A172 (cell line): ENCODE data around the gene MMP28. TPM values are rescaled to one million over a fixed set of nuclear protein-coding genes. Genes with fewer than 3 reads are reported as not detected.
A peak's percentile ranks its signal among the peaks of the same experiment; 100 is the strongest.
"Not testable (repeated sequence)": the region's sequence is repeated elsewhere in the genome, so short reads cannot be mapped to it uniquely, and the experiment has no call there.

Source experiments
- DNase-seq: peaks from one replicate; pipeline ENCODE4 v3.0.0-alpha.2; 2015; ENCODE audit warnings: low spot score
- total RNA-seq: library from RNA; depleted of rRNA; stranded (reverse); fragments of >200 nt; shearing (Covaris generic); gene quantifications from 2 replicates; pipeline ENCODE4 v1.2.3, GENCODE V29; 2014

The MMP28 gene
- total RNA-seq, 1 experiment from 2014 or later, result 0.57 TPM

DNA sequence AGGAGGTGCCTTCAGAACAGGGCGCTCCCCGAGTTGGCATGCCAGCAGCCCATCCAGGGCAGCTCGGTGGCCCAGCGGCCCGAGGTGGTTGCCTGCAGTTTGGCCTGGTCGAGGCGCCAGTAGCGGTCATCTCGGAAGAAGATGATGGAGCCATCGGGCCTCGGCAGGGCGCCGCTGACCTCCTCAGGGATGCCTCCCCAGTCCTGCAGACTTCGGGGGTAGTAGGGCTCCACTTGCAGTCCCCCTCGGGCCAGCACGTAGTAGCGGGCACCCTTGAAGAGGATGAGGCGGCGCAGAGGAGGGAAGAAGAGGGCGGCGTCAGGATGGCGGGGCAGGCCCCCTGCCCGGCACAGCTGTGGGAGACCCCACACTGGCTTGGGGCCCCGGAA, 29.0 kb downstream of the MMP28 start:
- no peak for DNase-seq

DNA sequence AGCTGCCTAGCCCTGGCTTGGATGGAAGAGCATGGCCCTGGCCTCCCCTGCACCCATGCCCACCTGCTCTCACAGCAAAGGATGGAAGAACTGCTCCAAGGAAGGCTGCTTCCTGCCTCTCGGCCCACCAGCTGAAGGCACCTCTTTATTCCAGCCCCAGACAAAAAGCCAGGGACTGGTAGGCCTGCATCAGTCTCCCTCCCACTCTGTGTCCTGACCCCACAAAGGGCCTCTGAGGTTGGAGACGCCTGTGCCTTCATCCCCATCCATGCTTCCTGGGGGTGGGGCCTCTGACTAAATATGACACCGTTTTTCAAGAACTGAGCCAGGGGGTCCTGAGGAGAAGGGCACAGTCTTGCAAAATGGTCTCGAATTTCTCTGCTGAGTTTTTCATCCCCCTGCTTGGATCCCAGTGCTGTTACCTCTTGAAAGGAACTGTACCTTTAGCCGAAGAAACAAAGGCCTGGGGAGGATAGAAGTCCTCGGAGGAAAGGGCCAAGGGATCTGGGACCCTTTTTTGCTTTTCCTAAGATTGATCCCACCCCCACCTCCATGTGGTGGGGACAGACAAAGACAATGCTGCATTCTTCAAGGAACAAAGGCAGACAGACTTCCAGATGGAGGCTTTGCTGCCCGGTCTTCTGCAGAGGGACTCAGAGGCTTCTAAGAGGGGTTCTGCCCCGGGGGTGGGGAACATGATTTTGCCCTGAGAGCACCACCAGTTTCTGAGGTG, 29.5 kb downstream of the MMP28 start:
- DNase-seq, result no peak

DNA sequence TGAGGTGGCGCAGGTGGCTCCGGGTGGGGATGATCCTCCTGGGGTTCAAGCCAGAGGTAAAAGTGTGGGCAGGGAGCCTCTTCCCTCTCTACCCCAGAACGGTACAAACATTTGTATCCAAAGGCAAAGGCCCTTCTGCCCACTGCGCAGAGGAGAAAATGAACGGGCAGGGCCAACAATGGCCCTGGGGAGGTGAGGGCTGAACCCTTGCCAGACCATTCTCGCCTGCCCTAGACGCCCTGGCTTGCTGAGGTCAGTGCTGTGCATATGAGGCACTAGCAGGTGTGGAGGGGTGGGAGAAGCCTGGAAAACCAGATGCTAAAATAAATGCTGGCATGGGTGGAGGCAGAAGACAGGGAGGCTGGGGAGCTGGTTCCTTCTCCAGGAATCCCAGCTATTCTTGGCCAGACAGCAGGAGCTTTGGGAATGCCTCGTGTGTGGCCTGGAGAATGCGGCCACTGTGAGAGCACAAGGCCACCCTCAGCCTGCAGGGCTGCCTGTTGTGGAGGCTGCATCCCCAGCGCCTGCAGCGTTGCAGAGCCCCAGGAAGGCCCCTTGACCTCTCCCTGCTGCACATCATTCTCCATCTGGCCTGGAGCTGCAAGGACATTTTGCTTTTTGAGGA, 30.2 kb downstream of the MMP28 start:
- no peak for DNase-seq

- peak; percentile 78 for DNase-seq
Measured at GRCh38 chr17:35764123-35764991, 31.1 kb downstream of the MMP28 start.

- no peak for DNase-seq
Measured at GRCh38 chr17:35763767-35764122, 31.7 kb downstream of the MMP28 start.

GRCh38 chr17:35761601-35762000, 33.8 kb downstream of the MMP28 start:
- DNase-seq, result no peak

GRCh38 chr17:35760587-35760986, 34.9 kb downstream of the MMP28 start, which contains the start of gene C17orf50:
Gene C17orf50 (plus strand): TSS chr17:35760887. CDS start chr17:35760942, 55 bp downstream.
- no peak for DNase-seq

- no peak for DNase-seq
Measured at GRCh38 chr17:35757243-35757642, 38.2 kb downstream of the MMP28 start.

GRCh38 chr17:35752945-35753764, 42.3 kb downstream of the MMP28 start, which contains the start of gene GAS2L2:
Gene GAS2L2 (minus strand): TSS chr17:35753239. CDS start chr17:35752850, 389 bp downstream.
- DNase-seq, result no peak

DNA sequence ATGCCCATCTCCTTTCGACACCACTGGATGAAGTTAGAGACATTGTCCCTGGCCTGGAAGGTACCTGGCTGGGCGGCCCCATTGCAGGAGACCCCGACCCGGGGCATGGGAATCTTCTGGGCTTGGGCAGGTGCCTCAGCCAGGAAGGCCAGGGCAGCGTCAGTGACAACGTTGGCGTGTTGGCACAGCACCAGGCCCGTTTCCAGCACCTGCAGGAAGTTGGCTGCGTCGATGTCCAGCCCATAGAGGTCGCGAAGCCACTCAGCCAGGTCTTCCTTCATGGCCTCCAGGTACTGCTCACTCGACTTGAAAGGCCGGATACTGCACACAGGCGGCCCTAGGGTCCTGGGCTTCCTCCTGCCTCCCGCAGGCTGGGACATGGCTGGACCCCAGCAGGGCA, 43.0 kb downstream of the MMP28 start:
- DNase-seq, result no peak

DNA sequence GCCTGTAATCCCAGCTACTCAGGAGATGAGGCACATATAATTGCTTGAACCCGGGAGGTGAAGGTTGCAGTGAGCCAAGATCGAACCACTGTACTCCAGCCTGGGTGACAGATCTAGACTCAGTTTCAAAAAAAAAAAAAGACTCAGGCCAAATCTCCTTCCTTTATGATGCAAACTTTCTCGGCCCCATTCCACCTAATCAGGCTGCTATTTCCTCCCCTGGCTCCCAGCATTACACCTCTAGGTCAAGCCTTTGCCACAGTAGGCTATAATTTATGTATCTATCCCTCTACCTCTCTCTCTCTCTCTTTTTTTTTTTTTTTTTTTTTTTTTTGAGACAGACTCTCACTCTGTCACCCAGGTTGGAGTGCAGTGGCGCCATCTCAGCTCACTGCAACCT, 43.9 kb downstream of the MMP28 start:
- DNase-seq, result not testable (repeated sequence)

DNA sequence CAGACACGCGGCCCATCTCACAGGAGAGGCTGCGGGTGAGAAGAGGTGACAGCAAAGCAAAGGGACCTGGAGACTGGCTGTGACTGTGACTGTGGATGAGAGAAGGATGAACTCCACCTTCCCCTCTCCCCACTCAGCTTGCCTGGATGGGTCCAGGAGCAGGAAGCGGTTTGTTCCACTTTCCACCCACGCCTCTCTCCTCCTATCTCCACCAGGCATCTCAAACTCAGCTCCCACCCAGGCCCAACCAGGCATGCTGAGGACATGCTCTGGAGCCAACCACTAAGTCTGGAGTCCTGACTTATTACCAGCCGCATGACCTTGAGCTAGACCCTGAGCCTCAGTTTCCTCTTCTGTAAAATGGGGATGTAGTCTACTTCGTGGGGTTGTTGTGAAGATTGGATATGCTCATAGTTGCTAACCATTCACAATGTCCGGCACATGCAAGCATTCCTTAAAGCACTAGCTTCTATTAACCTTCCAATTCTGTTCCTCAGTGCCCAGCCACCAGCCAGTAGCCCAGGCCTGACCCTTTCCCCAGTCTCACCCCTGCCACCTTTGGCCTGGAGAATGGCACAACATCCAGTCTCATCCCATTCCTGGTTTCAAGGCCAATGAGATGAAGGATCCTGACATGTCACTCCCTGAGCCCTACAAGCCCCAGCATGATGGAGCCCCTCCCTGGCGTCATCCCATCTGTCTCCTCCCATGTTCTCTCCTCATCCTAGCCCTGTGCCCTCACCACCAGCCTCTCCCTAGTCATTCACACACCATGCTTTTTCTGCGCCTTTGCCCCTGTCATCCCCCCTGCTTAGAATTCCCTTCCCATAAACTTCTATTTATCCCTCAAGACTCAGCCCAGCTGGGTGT, 44.7 kb downstream of the MMP28 start:
- no peak for DNase-seq

- DNase-seq, result no peak
Measured at GRCh38 chr17:35749560-35750412, 45.7 kb downstream of the MMP28 start.

DNA sequence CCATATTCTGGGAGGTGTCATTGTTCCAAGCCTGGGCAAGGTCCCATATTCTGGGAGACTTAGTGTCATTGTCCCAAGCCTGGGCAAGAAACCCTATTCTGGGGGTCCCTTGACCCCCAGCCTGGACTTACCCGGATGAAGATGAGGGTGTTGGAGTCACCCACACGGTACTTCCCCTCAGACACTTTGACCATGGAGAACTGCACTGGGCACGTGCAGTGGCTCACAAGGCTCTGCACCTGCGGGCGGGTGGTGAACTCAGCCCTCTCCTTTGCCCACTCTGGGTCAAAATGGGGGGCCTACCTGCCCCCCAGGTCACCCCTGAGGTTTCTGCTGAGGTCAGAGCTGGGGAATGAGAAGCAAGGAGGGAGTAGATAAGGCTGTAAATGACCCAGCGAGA, 46.5 kb downstream of the MMP28 start:
- no peak for DNase-seq

DNA sequence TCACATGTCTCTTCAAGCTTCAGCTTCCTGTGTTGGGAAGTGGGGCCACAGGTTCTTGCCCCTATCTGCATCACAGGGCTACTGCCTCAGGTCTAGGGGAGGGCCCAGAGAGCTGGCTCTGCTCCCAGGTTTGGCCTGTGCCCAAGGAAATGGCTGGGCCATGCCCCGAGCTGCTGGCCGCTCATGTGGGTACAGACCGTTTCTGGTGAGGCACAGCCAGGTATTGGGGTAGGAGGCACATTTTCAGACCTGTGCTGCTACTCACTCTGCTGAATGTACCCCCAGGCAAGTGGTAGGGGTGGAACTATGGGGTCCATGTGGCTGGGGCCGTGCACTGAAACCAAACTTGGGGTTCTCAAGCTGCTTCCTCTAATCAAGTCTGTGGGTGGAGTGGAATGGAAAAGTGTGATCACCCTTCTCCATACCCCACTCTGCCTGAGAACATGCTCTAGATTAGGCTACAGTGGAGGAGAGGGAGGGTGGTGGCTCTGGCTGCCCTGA, 47.0 kb downstream of the MMP28 start:
- peak; percentile 39 for DNase-seq

GRCh38 chr17:35747540-35748017, 47.9 kb downstream of the MMP28 start:
- peak; percentile 74 for DNase-seq

GRCh38 chr17:35745749-35746320, 49.6 kb downstream of the MMP28 start:
- DNase-seq, result no peak

GRCh38 chr17:35745246-35745645, 50.2 kb downstream of the MMP28 start:
- DNase-seq, result no peak

GRCh38 chr17:35744830-35745229, 50.6 kb downstream of the MMP28 start:
- DNase-seq, result no peak
